Measurements from ENCODE around the gene NPIPA5.
"Not testable (repeated sequence)": the region's sequence is repeated elsewhere in the genome, so short reads cannot be mapped to it uniquely, and the experiment has no call there.

The NPIPA5 gene

DNA sequence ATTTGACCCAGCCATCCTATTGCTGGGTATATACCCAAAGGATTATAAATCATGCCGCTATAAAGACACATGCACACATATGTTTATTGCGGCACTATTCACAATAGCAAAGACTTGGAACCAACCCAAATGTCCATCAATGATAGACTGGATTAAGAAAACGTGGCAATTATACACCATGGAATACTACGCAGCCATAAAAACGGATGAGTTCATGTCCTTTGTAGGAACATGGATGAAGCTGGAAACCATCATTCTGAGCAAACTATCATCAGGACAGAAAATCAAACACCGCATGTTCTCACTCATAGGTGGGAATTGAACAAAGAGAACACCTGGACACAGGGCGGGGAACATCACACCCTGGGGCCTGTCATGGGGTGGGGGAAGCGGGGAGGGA lies 14.9 kb upstream of the NPIPA5 start:
- not testable (repeated sequence) for H3K4me3 ChIP-seq (ENCODE audit: low read depth, low read length); H3K27me3 ChIP-seq (ENCODE audit: insufficient read depth, low read length); H2AFZ ChIP-seq (ENCODE audit: low read length, unreplicated experiment); H3K4me1 ChIP-seq (ENCODE audit: control insufficient read depth, insufficient read depth, low read length, unreplicated experiment); H3K27ac ChIP-seq (ENCODE audit: low read depth, low read length); H3K36me3 ChIP-seq (ENCODE audit: insufficient read depth, low read length); H3K79me2 ChIP-seq (ENCODE audit: control insufficient read depth, insufficient read depth, low read length, unreplicated experiment)

DNA sequence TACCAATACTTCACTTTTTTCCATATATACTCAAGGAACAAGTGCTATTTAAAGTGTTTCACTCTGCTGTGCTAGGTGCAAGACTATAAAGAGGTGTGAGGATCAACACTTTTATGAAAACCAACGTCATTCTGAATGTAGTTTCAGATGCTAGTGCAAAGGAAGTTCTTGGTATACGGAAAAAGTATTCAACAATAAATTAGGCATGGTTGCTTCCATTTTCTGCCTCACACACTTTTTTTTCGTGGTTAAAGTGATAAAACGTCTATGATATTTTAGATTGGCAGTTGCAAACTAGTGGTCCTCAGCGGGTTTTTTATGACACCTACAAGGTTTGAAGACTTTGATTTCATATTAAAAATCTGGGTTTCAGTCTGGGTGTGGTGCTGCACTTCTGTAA lies 11.8 kb upstream of the NPIPA5 start:
- not testable (repeated sequence) for H3K27me3 ChIP-seq (ENCODE audit: insufficient read depth, low read length); H2AFZ ChIP-seq (ENCODE audit: low read length, unreplicated experiment); H3K79me2 ChIP-seq (ENCODE audit: control insufficient read depth, insufficient read depth, low read length, unreplicated experiment); H3K4me1 ChIP-seq (ENCODE audit: control insufficient read depth, insufficient read depth, low read length, unreplicated experiment); H3K4me3 ChIP-seq (ENCODE audit: low read depth, low read length); H3K36me3 ChIP-seq (ENCODE audit: insufficient read depth, low read length); H3K27ac ChIP-seq (ENCODE audit: low read depth, low read length)

DNA sequence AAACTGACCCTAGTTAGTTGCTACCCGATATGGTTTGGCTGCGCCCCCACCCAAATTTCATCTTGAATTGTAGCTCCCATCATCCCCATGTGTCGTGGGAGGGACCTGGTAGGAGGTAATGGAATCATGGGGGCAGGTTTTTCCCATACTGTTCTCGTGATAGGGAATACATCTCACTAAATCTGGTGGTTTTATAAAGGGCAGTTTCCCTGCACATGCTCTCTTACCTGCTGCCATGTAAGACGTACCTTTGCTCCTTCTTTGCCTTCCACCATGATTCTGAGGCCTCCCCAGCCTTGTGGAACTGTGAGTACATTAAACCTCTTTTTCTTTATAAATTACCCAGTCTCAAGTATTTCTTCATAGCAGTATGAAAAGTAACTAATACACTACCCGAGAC lies 10.0 kb upstream of the NPIPA5 start:
- H3K79me2 ChIP-seq (ENCODE audit: control insufficient read depth, insufficient read depth, low read length, unreplicated experiment); H3K4me3 ChIP-seq (ENCODE audit: low read depth, low read length); H3K36me3 ChIP-seq (ENCODE audit: insufficient read depth, low read length); H2AFZ ChIP-seq (ENCODE audit: low read length, unreplicated experiment); H3K27ac ChIP-seq (ENCODE audit: low read depth, low read length); H3K27me3 ChIP-seq (ENCODE audit: insufficient read depth, low read length); H3K4me1 ChIP-seq (ENCODE audit: control insufficient read depth, insufficient read depth, low read length, unreplicated experiment): not testable (repeated sequence)

DNA sequence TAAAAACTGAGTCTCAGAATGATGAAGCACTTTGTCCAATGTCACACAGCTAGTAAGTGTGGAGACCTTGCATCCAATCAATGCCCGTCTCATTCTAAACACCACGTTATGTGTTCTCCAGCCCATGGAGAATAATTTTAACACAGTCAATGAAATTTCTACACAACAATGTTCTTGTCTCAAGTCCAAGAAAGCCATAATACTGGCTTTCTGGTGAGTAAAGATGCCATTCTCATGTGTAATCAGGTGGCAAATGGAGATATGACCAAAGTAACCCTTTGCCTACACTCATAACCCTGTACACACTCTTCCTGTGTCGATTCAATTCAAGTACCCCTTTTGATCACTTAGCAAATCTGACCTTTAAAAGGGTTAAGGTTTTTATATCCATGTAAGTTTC lies 4.7 kb upstream of the NPIPA5 start:
- H2AFZ ChIP-seq (ENCODE audit: low read length, unreplicated experiment); H3K4me1 ChIP-seq (ENCODE audit: control insufficient read depth, insufficient read depth, low read length, unreplicated experiment); H3K4me3 ChIP-seq (ENCODE audit: low read depth, low read length): not testable (repeated sequence)

DNA sequence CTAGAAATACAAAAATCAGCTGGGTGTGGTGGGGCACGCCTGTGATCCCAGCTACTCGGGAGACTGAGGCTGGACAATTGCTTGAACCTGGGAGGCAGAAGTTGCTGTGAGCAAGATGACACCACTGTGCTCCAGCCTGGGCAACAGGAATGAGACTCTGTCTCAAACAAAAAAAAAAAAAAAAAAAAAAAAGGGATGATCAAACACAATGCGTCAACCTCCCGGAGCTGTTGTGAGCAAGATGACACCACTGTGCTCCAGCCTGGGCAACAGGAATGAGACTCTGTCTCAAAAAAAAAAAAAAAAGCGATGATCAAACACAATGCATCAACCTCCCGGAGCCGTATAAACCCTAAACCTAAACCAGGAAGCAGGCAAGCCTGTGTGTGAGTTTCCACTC lies 20.6 kb downstream of the NPIPA5 start:
- not testable (repeated sequence) for H3K27ac ChIP-seq (ENCODE audit: low read depth, low read length); H3K4me1 ChIP-seq (ENCODE audit: control insufficient read depth, insufficient read depth, low read length, unreplicated experiment); H3K79me2 ChIP-seq (ENCODE audit: control insufficient read depth, insufficient read depth, low read length, unreplicated experiment); H2AFZ ChIP-seq (ENCODE audit: low read length, unreplicated experiment); H3K4me3 ChIP-seq (ENCODE audit: low read depth, low read length); H3K27me3 ChIP-seq (ENCODE audit: insufficient read depth, low read length); H3K36me3 ChIP-seq (ENCODE audit: insufficient read depth, low read length)

More for the DNA sequence above, 4.7 kb upstream of the NPIPA5 start:
- not testable (repeated sequence) for H3K79me2 ChIP-seq (ENCODE audit: control insufficient read depth, insufficient read depth, low read length, unreplicated experiment); H3K36me3 ChIP-seq (ENCODE audit: insufficient read depth, low read length); H3K27me3 ChIP-seq (ENCODE audit: insufficient read depth, low read length)
- H3K27ac ChIP-seq (ENCODE audit: low read depth, low read length): peak overlapping the region; percentile 65

DNA sequence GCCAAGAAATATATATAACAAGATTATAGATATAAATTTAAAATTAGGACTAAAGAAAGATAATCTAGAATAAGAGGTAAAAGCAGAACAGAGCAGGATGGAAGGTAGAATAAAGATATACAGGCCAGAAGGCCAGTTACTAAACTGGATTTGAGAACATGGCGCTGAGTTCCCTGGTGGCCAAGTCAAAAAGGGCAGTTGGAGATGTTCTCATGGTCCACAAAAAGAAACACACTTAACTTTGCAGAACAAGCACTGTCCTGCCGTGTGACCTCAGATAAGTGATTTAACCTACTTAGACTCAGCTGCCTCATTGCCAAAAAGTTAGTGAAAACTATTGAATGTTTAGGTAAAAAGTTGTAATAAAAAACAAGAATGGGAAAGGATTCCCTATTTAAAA lies 23.2 kb downstream of the NPIPA5 start:
- not testable (repeated sequence) for H3K4me3 ChIP-seq (ENCODE audit: low read depth, low read length); H2AFZ ChIP-seq (ENCODE audit: low read length, unreplicated experiment); H3K27me3 ChIP-seq (ENCODE audit: insufficient read depth, low read length)

DNA sequence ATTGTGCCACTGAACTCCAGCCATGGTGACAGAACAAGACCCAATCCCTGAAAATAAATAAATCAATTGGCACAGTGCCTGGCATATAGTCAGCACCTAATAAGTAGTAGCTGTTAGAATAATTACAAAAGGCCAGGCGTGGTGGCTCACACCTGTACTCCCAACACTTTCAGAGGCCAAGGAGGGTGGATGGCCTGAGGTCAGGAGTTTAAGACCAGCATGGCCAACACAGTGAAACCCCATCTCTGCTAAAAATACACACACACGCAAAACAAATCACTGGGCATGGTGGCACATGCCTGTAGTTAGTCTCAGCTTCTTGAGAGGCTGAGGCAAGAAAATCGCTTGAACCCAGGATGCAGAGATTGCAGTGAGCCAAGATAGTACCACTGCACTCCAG lies 25.2 kb downstream of the NPIPA5 start:
- not testable (repeated sequence) for H2AFZ ChIP-seq (ENCODE audit: low read length, unreplicated experiment); H3K27me3 ChIP-seq (ENCODE audit: insufficient read depth, low read length); H3K36me3 ChIP-seq (ENCODE audit: insufficient read depth, low read length); H3K79me2 ChIP-seq (ENCODE audit: control insufficient read depth, insufficient read depth, low read length, unreplicated experiment); H3K4me1 ChIP-seq (ENCODE audit: control insufficient read depth, insufficient read depth, low read length, unreplicated experiment); H3K4me3 ChIP-seq (ENCODE audit: low read depth, low read length); H3K27ac ChIP-seq (ENCODE audit: low read depth, low read length)

More for the DNA sequence above, 23.2 kb downstream of the NPIPA5 start:
- not testable (repeated sequence) for H3K4me1 ChIP-seq (ENCODE audit: control insufficient read depth, insufficient read depth, low read length, unreplicated experiment); H3K27ac ChIP-seq (ENCODE audit: low read depth, low read length); H3K79me2 ChIP-seq (ENCODE audit: control insufficient read depth, insufficient read depth, low read length, unreplicated experiment); H3K36me3 ChIP-seq (ENCODE audit: insufficient read depth, low read length)

DNA sequence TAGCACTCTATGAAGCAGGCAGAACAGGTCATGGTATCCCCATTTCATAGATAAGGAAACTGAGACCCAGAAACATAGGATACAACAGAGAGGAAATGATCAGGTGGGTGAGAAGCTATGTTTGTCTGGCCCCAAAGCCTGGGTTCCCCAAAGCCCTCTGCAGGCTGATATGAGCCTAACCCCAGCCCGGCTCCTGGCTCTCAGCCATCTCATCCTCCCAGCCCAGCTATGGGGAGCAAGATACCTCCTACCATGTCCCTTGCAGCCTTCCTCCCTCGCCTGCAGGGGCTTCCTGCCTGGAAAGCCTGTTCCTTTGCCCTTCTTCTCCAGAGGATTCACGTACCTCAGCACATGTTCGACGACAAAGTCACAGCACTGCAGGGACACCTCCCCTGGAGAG lies 26.3 kb downstream of the NPIPA5 start:
- H3K79me2 ChIP-seq (ENCODE audit: control insufficient read depth, insufficient read depth, low read length, unreplicated experiment); H3K36me3 ChIP-seq (ENCODE audit: insufficient read depth, low read length); H3K27ac ChIP-seq (ENCODE audit: low read depth, low read length); H2AFZ ChIP-seq (ENCODE audit: low read length, unreplicated experiment); H3K27me3 ChIP-seq (ENCODE audit: insufficient read depth, low read length); H3K4me1 ChIP-seq (ENCODE audit: control insufficient read depth, insufficient read depth, low read length, unreplicated experiment); H3K4me3 ChIP-seq (ENCODE audit: low read depth, low read length): not testable (repeated sequence)

DNA sequence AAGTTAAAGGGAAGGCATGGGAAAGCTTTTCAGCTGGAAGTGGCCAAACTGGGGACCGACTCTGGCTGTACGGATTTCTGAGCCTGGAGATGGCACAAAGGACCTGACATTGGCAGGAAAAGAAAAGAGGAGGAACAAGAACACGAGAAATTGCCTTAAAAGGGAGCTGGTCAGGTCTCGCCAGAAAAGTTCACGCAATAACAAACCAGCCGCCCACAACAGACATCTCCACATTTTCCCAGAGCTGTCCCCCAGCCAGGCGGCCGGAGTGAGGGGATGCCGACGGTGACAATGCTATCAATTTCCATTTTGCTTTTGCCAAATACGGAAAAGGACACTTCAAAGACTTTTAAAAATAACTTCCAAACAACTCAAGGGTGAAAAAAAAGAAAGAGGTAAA lies 26.8 kb downstream of the NPIPA5 start:
- not testable (repeated sequence) for H3K79me2 ChIP-seq (ENCODE audit: control insufficient read depth, insufficient read depth, low read length, unreplicated experiment); H3K27me3 ChIP-seq (ENCODE audit: insufficient read depth, low read length); H3K4me1 ChIP-seq (ENCODE audit: control insufficient read depth, insufficient read depth, low read length, unreplicated experiment); H3K27ac ChIP-seq (ENCODE audit: low read depth, low read length); H3K4me3 ChIP-seq (ENCODE audit: low read depth, low read length); H2AFZ ChIP-seq (ENCODE audit: low read length, unreplicated experiment); H3K36me3 ChIP-seq (ENCODE audit: insufficient read depth, low read length)

DNA sequence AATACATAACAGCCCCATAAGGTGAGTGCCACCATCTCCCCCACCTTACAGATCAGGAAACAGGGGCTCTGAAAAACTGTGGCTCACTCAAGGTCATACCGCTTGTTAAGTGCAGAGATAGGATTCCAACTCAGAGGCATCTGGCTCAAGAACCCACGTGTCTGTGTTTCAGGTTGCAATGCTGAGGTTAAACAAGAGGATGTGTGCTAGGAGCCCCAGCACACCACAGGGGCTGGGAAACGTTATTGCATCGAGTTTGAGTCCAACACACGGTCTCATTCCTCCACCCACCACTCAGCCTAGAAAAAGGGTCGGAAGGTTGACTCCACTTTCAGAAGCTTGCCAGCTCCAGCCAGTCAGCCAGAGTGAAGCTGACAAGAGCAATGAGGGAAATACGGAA lies 29.4 kb downstream of the NPIPA5 start:
- H2AFZ ChIP-seq (ENCODE audit: low read length, unreplicated experiment); H3K36me3 ChIP-seq (ENCODE audit: insufficient read depth, low read length); H3K27ac ChIP-seq (ENCODE audit: low read depth, low read length); H3K27me3 ChIP-seq (ENCODE audit: insufficient read depth, low read length); H3K4me3 ChIP-seq (ENCODE audit: low read depth, low read length); H3K79me2 ChIP-seq (ENCODE audit: control insufficient read depth, insufficient read depth, low read length, unreplicated experiment); H3K4me1 ChIP-seq (ENCODE audit: control insufficient read depth, insufficient read depth, low read length, unreplicated experiment): not testable (repeated sequence)

DNA sequence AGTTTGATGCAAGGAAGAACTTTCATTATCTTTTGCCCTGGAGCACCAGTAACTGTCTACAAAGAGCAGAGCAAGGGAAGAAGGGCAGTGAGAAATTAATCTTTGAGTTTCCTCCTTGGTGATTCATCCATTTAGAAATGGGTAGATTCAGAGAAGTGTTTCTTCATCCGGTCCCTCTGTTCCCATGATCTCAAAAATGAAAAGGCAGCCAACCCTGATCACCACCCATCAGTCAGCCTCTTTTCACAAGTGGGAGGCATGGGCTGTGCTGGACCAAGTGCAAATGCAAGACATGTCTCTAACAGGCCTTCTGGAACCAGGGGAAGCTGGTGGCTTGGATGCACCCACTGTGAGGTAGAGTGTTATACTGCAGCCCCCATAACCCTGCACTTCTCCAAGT lies 35.8 kb downstream of the NPIPA5 start:
- H3K36me3 ChIP-seq (ENCODE audit: insufficient read depth, low read length); H3K79me2 ChIP-seq (ENCODE audit: control insufficient read depth, insufficient read depth, low read length, unreplicated experiment); H2AFZ ChIP-seq (ENCODE audit: low read length, unreplicated experiment); H3K27ac ChIP-seq (ENCODE audit: low read depth, low read length); H3K4me3 ChIP-seq (ENCODE audit: low read depth, low read length); H3K4me1 ChIP-seq (ENCODE audit: control insufficient read depth, insufficient read depth, low read length, unreplicated experiment); H3K27me3 ChIP-seq (ENCODE audit: insufficient read depth, low read length): not testable (repeated sequence)

DNA sequence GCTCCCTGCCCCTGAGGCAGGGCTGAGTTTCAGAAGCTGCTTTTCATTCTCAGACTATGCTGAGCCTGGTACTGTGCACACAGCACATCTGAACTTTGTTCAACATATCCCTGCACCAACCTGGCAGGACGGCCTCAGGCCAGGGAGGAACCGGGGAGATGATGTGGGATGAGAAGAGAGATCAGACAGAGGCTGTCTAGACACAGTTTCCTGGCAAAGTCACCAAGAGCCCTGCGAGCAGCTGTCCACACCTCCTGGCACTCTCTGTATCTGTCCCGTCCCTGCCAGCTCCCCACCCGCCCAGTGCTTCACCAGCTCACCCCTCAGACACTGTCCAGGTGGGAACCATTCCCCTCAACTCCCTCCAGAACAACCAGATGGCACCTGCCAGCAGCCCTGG lies 39.1 kb downstream of the NPIPA5 start:
- not testable (repeated sequence) for H2AFZ ChIP-seq (ENCODE audit: low read length, unreplicated experiment); H3K27me3 ChIP-seq (ENCODE audit: insufficient read depth, low read length); H3K36me3 ChIP-seq (ENCODE audit: insufficient read depth, low read length); H3K79me2 ChIP-seq (ENCODE audit: control insufficient read depth, insufficient read depth, low read length, unreplicated experiment); H3K27ac ChIP-seq (ENCODE audit: low read depth, low read length); H3K4me3 ChIP-seq (ENCODE audit: low read depth, low read length); H3K4me1 ChIP-seq (ENCODE audit: control insufficient read depth, insufficient read depth, low read length, unreplicated experiment)

All from ACC112 (cell line).